8988T (cell line): Measurements from ENCODE around the gene AGBL4.
"Not testable (repeated sequence)": the region's sequence is repeated elsewhere in the genome, so short reads cannot be mapped to it uniquely, and the experiment has no call there.

Experiments used
- DNase-seq: peaks from one replicate; pipeline ENCODE4 v3.0.0; 2011

The AGBL4 gene

DNA sequence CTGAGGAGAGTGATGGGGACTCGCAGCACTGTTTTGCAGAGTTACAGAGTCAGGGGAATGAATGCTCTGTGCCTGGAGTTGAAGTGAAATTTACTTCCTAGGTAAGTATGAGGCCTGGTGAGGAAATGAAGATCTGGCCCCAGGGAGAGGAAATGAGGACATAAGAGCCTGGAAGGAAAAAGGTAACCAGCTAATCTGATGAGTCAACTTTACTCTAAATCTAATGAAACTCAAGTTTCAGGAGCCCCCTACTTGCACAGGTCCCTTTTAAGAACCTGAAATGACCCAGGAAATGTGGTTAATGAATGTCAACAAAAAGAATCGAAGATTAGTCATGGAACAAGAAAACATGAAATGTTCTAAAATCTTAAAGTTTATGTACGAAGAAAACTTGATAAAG is 599.0 kb downstream of the AGBL4 start:
- no peak for DNase-seq

DNA sequence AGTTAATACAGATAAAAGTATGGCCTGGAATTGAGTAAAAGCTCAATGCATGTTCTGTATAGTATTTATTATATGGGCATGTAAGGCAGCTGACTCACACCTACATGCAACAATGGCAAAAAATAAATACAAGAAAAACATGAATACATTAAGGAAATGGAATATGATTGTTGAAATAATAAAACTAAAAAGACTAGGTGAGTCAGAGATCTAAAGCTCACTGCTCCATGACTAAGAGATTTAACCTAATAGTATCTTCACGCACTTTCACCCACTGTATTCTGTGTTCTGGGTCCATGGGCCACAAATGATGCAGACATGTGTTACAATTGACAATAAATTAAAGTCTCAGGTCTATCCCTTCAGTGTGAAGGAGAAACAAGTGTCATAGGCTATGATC is 607.0 kb downstream of the AGBL4 start:
- DNase-seq: no peak

GRCh38 chr1:49408346-49408745 is 615.4 kb downstream of the AGBL4 start:
- no peak for DNase-seq

GRCh38 chr1:49397086-49397485 is 626.7 kb downstream of the AGBL4 start:
- DNase-seq: no peak

- DNase-seq: no peak
Observed at GRCh38 chr1:49394200-49394599, 629.6 kb downstream of the AGBL4 start.

DNA sequence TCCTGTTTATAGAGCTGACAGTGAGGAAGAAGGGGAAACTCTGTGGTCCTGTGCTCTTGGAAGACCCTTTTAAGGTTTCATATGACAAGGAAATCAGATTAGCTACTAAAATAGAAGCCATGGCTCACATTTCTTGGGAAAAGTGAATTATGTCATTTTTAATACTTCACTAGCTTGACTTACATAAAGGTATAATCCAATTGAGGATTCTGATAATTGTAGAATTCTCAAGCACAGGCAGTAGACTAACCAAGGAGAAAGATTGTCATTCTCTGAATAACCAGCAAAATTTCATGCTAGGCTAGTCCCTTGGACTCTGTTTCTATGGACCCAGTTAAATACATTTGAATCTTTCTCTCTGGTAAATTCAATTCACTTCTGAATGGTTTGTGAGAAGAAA is 634.1 kb downstream of the AGBL4 start:
- DNase-seq: no peak

DNA sequence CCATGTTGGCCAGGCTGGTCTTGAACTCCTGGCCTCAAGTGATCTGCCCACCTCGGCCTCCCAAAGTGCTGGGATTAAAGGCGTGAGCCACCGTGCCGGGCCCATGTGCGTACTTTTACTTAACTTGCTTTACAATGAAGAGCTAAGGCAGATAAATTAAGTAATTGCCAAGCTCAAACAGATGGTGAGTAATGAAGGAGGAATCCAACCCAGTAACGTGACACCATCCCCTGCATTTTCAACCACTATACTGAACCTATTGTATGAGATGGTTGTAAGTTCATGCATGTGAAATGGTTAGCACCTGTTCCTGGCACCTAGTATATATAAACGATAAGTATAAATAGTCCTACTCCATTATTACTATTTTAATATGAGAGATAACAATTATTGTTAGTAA is 659.1 kb downstream of the AGBL4 start:
- no peak for DNase-seq

DNA sequence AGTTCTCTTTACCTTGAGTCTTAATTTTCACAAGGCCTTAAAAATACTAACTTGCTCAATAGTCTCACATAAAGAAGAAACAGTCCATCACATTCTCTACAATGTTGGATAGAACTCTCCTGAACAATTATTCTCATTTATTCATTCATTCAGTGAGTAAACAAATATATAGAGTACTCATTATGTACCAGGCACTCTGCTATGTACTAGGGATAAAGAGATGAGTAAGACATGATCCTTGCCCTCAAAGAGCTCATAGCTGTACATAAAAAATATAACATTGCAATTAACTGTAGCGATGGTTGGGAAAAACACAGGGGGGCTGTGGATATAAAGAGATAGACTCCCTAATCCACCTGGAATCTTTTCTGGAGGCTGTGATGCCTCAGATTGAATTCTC is 660.1 kb downstream of the AGBL4 start:
- no peak for DNase-seq

- DNase-seq: no peak
Observed at GRCh38 chr1:49358036-49358435, 665.7 kb downstream of the AGBL4 start.

DNA sequence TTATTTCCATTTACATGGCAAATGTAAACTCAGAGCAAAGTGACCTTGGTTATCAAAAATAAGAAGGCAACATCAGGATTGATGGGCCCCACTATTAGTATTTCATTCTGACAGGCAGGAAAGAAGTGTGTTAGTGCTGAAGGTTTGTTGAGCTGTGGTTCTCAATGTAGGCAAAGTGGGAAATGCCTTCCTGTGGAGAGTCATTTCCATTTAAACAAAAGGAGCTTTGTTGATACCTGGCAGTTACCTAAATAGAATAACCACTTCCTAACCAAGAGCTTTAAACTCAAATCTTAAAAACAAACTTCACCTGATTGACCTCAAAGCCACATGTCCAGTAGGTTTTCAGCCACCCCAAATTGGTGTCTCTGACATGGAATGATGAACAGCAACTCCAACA is 667.2 kb downstream of the AGBL4 start:
- DNase-seq: no peak

DNA sequence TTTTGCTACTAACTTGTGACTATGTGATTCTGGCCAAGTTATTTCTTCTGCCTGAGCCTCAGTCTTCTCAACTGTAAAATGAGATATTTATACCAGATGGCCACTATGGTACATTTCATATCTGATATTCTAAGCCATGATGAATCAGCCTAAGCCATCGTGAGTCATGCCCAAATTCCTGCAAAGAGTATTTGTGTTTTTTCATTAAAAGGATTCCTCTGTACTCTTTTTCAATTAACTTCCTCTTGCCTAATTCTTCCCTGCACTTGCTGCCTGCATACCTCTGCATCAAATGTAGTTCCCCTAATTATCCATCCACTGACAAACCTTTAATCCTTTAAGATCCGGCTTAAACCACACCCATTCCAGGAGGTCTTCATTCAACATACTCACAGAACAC is 672.0 kb downstream of the AGBL4 start:
- DNase-seq: no peak

DNA sequence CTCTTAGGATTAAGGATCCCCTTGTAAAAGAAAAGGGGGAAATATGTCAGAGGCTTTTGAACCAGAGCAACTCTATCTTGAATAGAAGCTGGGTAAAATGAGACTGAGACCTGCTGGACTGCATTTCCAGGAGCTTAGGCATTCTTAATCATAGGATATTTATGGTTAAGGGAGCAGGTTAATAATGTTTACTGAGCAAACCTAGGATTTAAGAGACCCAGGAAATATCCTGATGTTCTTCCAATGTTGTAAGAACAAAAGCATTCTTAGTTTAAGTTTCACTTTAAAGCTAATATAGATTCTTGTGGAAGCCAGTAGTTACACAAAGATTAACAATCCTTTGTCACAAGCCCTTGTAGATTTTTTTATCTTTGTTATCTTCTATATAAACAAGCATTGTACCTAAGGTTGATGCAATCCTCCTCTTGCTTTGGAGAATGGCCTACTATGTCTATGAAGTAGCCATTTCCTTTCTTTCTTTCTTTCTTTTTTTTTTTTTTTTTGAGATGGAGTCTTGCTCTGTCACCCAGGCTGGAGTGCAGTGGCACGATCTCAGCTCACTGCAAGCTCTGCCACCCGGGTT is 676.9 kb downstream of the AGBL4 start:
- DNase-seq: no peak

DNA sequence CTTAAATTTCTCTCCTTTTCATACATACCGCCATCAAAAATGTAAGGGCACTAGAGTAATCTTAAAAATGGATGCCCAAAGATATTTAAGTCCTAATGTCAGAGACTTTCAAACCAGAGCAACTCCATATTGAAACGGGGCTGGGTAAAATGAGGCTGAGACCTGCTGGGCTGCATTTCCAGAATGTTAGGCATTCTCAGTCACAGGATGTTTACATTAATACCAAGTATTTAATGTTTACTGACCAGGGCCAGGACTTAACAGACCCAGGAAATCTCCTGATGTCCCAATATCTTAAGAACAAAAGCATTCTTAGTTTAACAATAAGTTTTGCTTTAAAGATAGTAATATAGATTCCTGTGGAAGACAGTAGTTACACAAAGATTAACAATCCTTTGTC is 683.2 kb downstream of the AGBL4 start:
- DNase-seq: no peak

DNA sequence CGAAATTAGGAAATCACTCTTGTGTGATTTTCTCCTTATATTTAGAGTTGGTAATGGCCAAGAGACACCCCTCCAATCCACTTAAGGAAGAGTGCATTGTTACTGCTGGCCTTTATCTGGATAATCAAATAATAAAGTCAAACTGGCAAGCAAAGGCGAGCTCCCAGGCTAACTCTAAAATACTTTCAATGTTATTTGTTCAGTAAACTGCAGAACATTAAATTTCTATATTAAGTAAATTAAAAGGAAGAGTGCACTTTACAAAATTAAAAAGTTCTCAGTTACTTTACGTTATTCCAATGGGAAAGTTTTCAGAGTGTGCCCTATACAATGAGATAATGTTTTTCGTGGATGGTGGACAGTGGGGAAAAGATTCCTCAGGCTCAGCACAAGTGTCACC is 684.7 kb downstream of the AGBL4 start:
- DNase-seq: no peak

- no peak for DNase-seq
Observed at GRCh38 chr1:49337251-49337650, 686.5 kb downstream of the AGBL4 start.

GRCh38 chr1:49333906-49334305 is 689.8 kb downstream of the AGBL4 start:
- DNase-seq: no peak

GRCh38 chr1:49331066-49331852 is 692.5 kb downstream of the AGBL4 start:
- DNase-seq: no peak

GRCh38 chr1:49323925-49324540 is 699.7 kb downstream of the AGBL4 start:
- no peak for DNase-seq

GRCh38 chr1:49320493-49320892 is 703.3 kb downstream of the AGBL4 start:
- DNase-seq: not testable (repeated sequence)

DNA sequence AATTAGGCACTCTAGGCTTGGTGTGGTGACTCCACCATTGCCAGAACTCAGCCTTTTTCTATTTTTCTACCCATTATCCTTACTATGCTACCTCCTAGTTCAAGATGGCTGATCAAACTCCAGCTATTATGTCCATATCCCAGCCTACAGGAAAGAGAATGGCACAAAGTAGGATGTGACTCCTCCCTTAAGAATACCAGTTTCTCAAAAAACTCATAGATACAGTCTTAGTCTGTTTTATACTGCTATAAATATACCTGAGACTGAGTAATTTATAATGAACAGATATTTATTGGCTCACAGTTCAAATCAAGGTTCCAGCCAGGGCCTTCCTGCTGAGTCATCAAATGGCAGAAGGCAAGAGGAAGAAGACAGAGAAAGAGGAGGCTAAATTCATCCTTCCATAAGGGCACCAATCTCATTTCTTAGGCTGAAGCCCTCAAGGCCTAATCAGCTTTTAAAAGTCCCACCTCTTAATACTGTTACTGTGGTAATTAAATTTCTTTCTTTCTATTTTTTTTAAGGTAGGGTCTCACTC is 704.3 kb downstream of the AGBL4 start:
- no peak for DNase-seq

GRCh38 chr1:49318218-49318617 is 705.5 kb downstream of the AGBL4 start:
- no peak for DNase-seq

DNA sequence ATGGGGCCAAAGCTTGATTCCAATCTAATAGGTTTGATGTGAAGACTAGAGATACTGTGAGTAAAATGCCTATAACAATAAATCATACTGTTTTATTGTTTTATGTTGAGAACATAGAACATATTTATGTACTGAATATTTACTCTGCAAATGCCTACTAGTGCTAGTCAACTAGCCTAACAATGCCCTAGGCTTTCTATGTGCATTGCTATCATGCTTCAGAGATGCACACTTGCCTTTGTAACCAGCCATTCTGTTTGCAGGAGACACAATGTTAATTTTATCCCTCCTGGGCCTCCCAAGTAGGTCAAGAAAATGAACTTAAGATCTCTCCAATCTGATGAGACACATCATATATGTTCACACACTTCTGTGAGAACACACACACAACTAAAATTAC is 716.3 kb downstream of the AGBL4 start:
- DNase-seq: no peak

- DNase-seq: no peak
Observed at GRCh38 chr1:49306507-49307070, 717.2 kb downstream of the AGBL4 start.

DNA sequence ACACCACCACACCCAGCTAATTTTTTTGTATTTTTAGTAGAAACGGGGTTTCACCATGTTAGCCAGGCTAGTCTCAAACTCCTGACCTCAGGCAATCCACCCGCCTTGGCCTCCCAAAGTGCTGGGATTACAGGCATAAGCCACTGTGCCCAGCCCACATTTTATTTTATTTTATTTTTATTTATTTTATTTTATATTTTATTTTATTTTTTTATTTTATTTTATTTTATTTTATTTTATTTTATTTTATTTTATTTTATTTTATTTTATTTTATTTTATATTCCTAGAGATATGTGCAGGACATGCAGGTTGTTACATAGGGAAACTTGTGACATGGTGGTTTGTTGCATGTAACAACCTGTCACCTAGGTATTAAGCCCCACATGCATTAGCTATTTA is 721.4 kb downstream of the AGBL4 start:
- not testable (repeated sequence) for DNase-seq
